Ascending aorta (tissue), 2 donors: ENCODE data around the gene WDR64. TPM values are rescaled to one million over a fixed set of nuclear protein-coding genes. Genes with fewer than 3 reads are reported as not detected.

Experiments used
- DNase-seq, 2 donors: peaks; one replicate each; pipeline ENCODE4 v3.0.0-alpha.2; 2019; ENCODE audit warnings: low spot score in 2 of 2
- H3K27ac ChIP-seq, 2 donors: fragments of 200-600 bp; sonication (generic); one replicate each; pipeline ENCODE4 v1.5.1; 2016 to 2017; ENCODE audit warnings: mild to moderate bottlenecking in 1 of 2
- H3K27me3 ChIP-seq: fragments of 200-600 bp; sonication (generic); one replicate; pipeline ENCODE4 v1.5.1; 2017
- H3K36me3 ChIP-seq, 2 donors: fragments of 200-600 bp; sonication (generic); one replicate each; pipeline ENCODE4 v1.5.1; 2016
- H3K4me1 ChIP-seq, 2 donors: fragments of 200-600 bp; sonication (generic); one replicate each; pipeline ENCODE4 v1.5.1; 2016 to 2017; ENCODE audit warnings: mild to moderate bottlenecking in 1 of 2
- H3K4me3 ChIP-seq, 2 donors: fragments of 200-600 bp; sonication (generic); one replicate each; pipeline ENCODE4 v1.5.1; 2016 to 2017; ENCODE audit warnings: mild to moderate bottlenecking in 1 of 2
- H3K9me3 ChIP-seq, 2 donors: fragments of 200-600 bp; sonication (generic); one replicate each; pipeline ENCODE4 v1.5.1; 2016
- intact Hi-C: fragments of 100-400 bp; cut with DNase I; formaldehyde crosslinking; loops from one replicate; pipeline ENCODE4 v1.15.1; 2023
- total RNA-seq: library from RNA; depleted of rRNA; stranded (reverse); fragments of >200 nt; gene quantifications from one replicate; pipeline ENCODE4 v1.1.0, GENCODE V29; 2016
- TF ChIP-seq, protein P1 (sequence below), 3 experiments: fragments of 200-600 bp in 2 of 3; fragments of 450-650 bp in 1 of 3; sonication (generic) in 2 of 3; IDR thresholded peaks; one replicate each; pipeline ENCODE4 v1.5.1; 2016 to 2019; ENCODE audit warnings: antibody characterized with exemption in 3 of 3, mild to moderate bottlenecking in 1 of 3, moderate library complexity in 1 of 3

WDR64 gene
- total RNA-seq, 1 donor from 2014 or later, result not detected

GRCh38 chr1:241844593-241844992, 192.5 kb downstream of the WDR64 start:
- Histone ChIP-seq H3K36me3 (no peaks in the 10 kb centered on the region), H3K27me3 (no peaks in the 10 kb centered on the region), H3K4me3 (no peak overlapping the region), H3K4me1 (peaks cover 0 to 8% of the 10 kb centered on the region in 2 donors), H3K27ac (no peak overlapping the region), H3K9me3 (no peaks in the 10 kb centered on the region)
- DNase-seq, result no peak
- TF ChIP-seq, protein P1, sequence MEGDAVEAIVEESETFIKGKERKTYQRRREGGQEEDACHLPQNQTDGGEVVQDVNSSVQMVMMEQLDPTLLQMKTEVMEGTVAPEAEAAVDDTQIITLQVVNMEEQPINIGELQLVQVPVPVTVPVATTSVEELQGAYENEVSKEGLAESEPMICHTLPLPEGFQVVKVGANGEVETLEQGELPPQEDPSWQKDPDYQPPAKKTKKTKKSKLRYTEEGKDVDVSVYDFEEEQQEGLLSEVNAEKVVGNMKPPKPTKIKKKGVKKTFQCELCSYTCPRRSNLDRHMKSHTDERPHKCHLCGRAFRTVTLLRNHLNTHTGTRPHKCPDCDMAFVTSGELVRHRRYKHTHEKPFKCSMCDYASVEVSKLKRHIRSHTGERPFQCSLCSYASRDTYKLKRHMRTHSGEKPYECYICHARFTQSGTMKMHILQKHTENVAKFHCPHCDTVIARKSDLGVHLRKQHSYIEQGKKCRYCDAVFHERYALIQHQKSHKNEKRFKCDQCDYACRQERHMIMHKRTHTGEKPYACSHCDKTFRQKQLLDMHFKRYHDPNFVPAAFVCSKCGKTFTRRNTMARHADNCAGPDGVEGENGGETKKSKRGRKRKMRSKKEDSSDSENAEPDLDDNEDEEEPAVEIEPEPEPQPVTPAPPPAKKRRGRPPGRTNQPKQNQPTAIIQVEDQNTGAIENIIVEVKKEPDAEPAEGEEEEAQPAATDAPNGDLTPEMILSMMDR (IDR thresholded peaks at IDR 0.05), result no peak
- intact Hi-C loops, result no loop called here

DNA sequence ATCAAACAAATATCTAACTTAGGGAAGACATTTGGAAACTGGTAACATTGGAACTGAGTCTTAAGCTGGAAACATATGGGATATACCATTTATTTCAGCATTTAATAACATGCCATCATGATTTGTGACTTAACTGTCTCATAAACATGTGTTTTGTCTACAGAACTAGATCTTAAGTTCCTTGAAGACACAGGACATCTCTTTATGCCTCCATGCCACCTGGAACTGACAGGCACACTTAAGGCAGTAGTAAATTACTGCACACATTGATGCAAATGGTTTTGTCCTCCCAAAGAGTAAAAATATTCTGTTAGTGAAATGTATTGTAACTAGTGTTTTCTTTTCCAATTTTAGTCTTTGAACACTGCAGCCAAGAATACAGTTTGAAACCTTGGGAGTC, 194.3 kb downstream of the WDR64 start:
- intact Hi-C loops, result loop anchor here (5.0 kb wide), 1 partner anchor 204 kb away; the partner anchor contains the start of genes CHML and OPN3
- no peak for DNase-seq
- TF ChIP-seq, protein P1 (IDR thresholded peaks at IDR 0.05), result no peak
- H3K4me3 ChIP-seq, result no peak overlapping the region
- H3K36me3 ChIP-seq, result no peaks in the 10 kb centered on the region
- H3K4me1 ChIP-seq, result peaks cover 0 to 8% of the 10 kb centered on the region in 2 donors
- no peaks in the 10 kb centered on the region for H3K9me3 ChIP-seq
- no peaks in the 10 kb centered on the region for H3K27me3 ChIP-seq
- H3K27ac ChIP-seq, result no peak overlapping the region

GRCh38 chr1:241846862-241847539, 194.9 kb downstream of the WDR64 start:
- peak overlapping the region; percentile 97 to 99 for H3K27ac ChIP-seq
- H3K4me1 ChIP-seq, result peaks cover 0 to 8% of the 10 kb centered on the region in 2 donors
- DNase-seq, result no peak
- no peaks in the 10 kb centered on the region for H3K36me3 ChIP-seq
- H3K9me3 ChIP-seq, result no peaks in the 10 kb centered on the region
- peak overlapping the region; percentile 89 to 94 for H3K4me3 ChIP-seq
- no peaks in the 10 kb centered on the region for H3K27me3 ChIP-seq
- intact Hi-C loops, result loop anchor here (1.0 to 5.0 kb wide), 2 partner anchors 205 to 328 kb away; partner anchors contain the start of genes CHML, FH and OPN3
- TF ChIP-seq, protein P1 (IDR thresholded peaks at IDR 0.05), result no peak

DNA sequence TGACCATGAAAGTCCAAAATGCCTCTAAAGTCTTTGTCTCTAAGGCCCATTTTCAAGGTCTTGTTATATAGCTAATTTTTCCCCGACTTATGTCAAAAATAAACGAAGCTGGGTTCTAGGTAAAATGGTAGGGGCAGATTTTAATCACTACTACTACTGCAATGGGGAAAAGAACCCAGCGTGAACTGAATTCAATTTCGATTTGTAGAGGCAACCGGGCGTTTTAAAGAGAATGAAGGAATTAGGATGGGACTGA, 195.4 kb downstream of the WDR64 start:
- intact Hi-C loops, result loop anchor here (1.0 to 5.0 kb wide), 2 partner anchors 205 to 328 kb away; partner anchors contain the start of genes CHML, FH and OPN3
- Histone ChIP-seq H3K4me1 (peaks cover 0 to 8% of the 10 kb centered on the region in 2 donors), H3K27ac (peak overlapping the region; percentile 97 to 99), H3K27me3 (no peaks in the 10 kb centered on the region), H3K36me3 (no peaks in the 10 kb centered on the region), H3K4me3 (peak overlapping the region; percentile 89 to 94), H3K9me3 (no peaks in the 10 kb centered on the region)
- no peak for DNase-seq
- TF ChIP-seq, protein P1 (IDR thresholded peaks at IDR 0.05), result no peak

DNA sequence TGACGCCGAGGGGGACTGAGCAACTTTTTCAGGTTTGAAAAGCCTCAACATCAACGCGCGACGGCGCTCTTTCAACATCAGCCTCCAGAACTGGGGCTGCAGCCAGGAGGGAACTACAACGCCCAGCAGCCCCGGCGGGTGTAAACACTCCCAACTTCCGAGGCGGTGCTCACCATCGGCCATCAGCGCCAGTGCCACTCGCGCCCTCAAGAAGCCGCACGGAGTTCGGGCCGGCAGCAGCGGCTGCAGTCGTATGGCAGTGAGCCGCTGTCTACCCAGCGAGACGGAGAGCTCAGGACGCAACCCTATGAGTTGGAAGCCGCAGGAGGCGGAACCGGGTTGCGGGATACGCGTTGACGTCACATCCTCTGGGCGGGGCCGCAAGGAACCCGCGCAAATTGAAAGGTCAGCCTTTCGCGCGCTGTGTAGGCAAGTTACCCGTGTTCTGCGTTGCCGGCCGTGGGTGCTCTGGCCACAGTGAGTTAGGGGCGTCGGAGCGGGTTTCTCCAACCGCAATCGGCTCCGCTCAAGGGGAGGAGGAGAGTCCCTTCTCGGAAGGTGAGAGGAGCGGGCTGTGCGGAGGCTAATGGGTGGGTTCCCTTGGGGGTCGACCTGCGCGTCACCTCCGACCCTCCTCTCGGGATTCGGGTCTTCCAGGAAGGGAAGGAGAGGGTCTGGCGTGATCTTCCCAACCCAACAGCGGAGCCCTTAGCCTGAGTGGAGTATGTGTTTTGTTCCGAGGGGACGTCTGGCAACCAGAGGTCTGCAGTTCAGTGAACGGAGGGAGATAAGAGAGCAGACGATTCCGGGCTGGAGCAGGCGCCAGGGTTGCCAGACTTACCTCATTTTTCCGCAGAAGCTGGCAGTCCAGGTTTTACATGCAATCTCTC, 196.0 kb downstream of the WDR64 start, which contains the start of gene EXO1:
Gene EXO1 (plus strand): TSS at position 409 of the 890 bp plus-strand sequence. CDS start 2,222 bp downstream, outside the sequence.
- Histone ChIP-seq H3K27me3 (no peaks in the 10 kb centered on the region), H3K4me3 (peak within 1 kb of the TSS; percentile 89 to 94), H3K9me3 (no peaks in the 10 kb centered on the region), H3K27ac (peak within 1 kb of the TSS; percentile 97 to 99), H3K4me1 (peaks cover 0 to 8% of the 10 kb centered on the region in 2 donors), H3K36me3 (no peaks in the 10 kb centered on the region)
- DNase-seq, result peak; percentile 31 to 92
- TF ChIP-seq, protein P1 (IDR thresholded peaks at IDR 0.05), result peak in 2 of 3 experiments; percentile 7 to 18
- intact Hi-C loops, result loop anchor here (1.0 to 5.0 kb wide), 2 partner anchors 206 to 329 kb away; partner anchors contain the start of genes CHML, FH and OPN3
